HCT116 (cell line): ENCODE results near the gene BOLA3. TPM values are rescaled to one million over a fixed set of nuclear protein-coding genes. Genes with fewer than 3 reads are reported as not detected.

Source experiments
- ATAC-seq: fragments of 200-7000 bp; cut with Tn5 transposase; 2 replicates; pipeline ENCODE4 v1.9.1; 2020; ENCODE audit warnings: mild to moderate bottlenecking, moderate library complexity
- BruUV-seq: library from RNA; stranded (reverse); fragments of 400-500 nt; replicated peaks from 2 replicates; lab custom pipeline; 2021; lab: Mats Ljungman, UMichigan
- CTCF ChIA-PET: fragments of 300-600 bp; sonication (Branson Sonifier 250); formaldehyde crosslinking; loops from one replicate; lab custom pipeline; 2021; ENCODE audit warnings: antibody characterized with exemption; lab: Charles Lee
- POLR2A ChIA-PET: fragments of 300-600, 350-600 bp; sonication (Branson Sonifier 250); formaldehyde crosslinking; loops from one replicate; lab custom pipeline; 2021; ENCODE audit warnings: antibody characterized with exemption; lab: Charles Lee
- RAD21 ChIA-PET, 2 experiments: fragments of 300-600 bp; sonication (Branson Sonifier 250); formaldehyde crosslinking; loops; one replicate each; lab custom pipeline; 2023; ENCODE audit warnings: low total read pairs in 2 of 2; ENCODE audit not compliant: uncharacterized antibody in 2 of 2, unreplicated experiment in 2 of 2, low non-redundant PET in 1 of 2; lab: Charles Lee
- DNase-seq: peaks from one replicate; pipeline ENCODE4 v3.0.0-alpha.2; 2010; ENCODE audit warnings: low read depth, low spot score
- H2AFZ ChIP-seq: fragments of 200-600 bp; shearing (Covaris generic), sonication (generic); 2 replicates; pipeline ENCODE4 v1.6.1; 2017; ENCODE audit warnings: low read depth, mixed run types, mixed read lengths, antibody characterized with exemption, low read length; ENCODE audit not compliant: poor library complexity, severe bottlenecking
- H3K27ac ChIP-seq: 2 replicates; pipeline ENCODE4 v1.5.1; 2012; ENCODE audit warnings: low read depth, low read length
- H3K27me3 ChIP-seq: fragments of 200-600 bp; sonication (generic); 2 replicates; pipeline ENCODE4 v1.6.1; 2016; ENCODE audit warnings: mixed run types, low read length, mixed read lengths; ENCODE audit not compliant: insufficient read depth
- H3K36me3 ChIP-seq, 2 experiments: fragments of 200-500 bp in 1 of 2; fragments of 200-600 bp in 1 of 2; sonication (Bioruptor generic) in 1 of 2; sonication (generic) in 1 of 2; 2 replicates each; pipeline versions ENCODE4 v1.5.1 to v1.6.1; 2014 to 2016; ENCODE audit warnings: low read length in 2 of 2, inconsistent platforms in 1 of 2, mixed read lengths in 1 of 2, mixed run types in 1 of 2; ENCODE audit not compliant: insufficient read depth in 2 of 2, control insufficient read depth in 1 of 2
- H3K4me1 ChIP-seq, 2 experiments: fragments of 200-600 bp in 1 of 2; sonication (generic) in 1 of 2; 2 replicates each; pipeline versions ENCODE4 v1.5.1 to v1.6.1; 2012 to 2017; ENCODE audit warnings: low read length in 2 of 2, inconsistent platforms in 1 of 2, mild to moderate bottlenecking in 1 of 2, mixed read lengths in 1 of 2, mixed run types in 1 of 2, moderate library complexity in 1 of 2; ENCODE audit not compliant: insufficient read depth in 2 of 2, control insufficient read depth in 1 of 2
- H3K4me2 ChIP-seq: fragments of 200-600 bp; sonication (generic); 2 replicates; pipeline ENCODE4 v1.6.1; 2017; ENCODE audit warnings: mixed run types, low read length, mixed read lengths
- H3K4me3 ChIP-seq, 2 experiments: fragments of 200-600 bp in 1 of 2; sonication (generic) in 1 of 2; replicated peaks in 1 of 2; 2 replicates each; pipeline ENCODE4 v1.5.1; 2011 to 2016; ENCODE audit warnings: low read length in 2 of 2, control low read depth in 1 of 2, low read depth in 1 of 2, mild to moderate bottlenecking in 1 of 2, mixed read lengths in 1 of 2, mixed run types in 1 of 2
- H3K79me2 ChIP-seq: fragments of 200-600 bp; sonication (generic); 2 replicates; pipeline ENCODE4 v1.6.1; 2017; ENCODE audit warnings: mild to moderate bottlenecking, mixed run types, low read length, moderate library complexity, mixed read lengths; ENCODE audit not compliant: insufficient read depth
- H3K9ac ChIP-seq: fragments of 200-600 bp; sonication (generic); 2 replicates; pipeline ENCODE4 v1.6.1; 2016; ENCODE audit warnings: low read length, mixed read lengths
- H3K9me2 ChIP-seq: fragments of 200-600 bp; sonication (generic), shearing (Covaris generic); 2 replicates; pipeline ENCODE4 v1.6.1; 2017; ENCODE audit warnings: mixed run types, mild to moderate bottlenecking, moderate library complexity; ENCODE audit not compliant: insufficient read depth
- H3K9me3 ChIP-seq, 2 experiments: fragments of 200-500 bp in 1 of 2; fragments of 200-600 bp in 1 of 2; sonication (Bioruptor generic) in 1 of 2; sonication (generic) in 1 of 2; 2 replicates each; pipeline ENCODE4 v1.6.1; 2014 to 2017; ENCODE audit warnings: low read length in 2 of 2, mixed read lengths in 2 of 2, inconsistent platforms in 1 of 2, low read depth in 1 of 2, mild to moderate bottlenecking in 1 of 2, mixed run types in 1 of 2, moderate library complexity in 1 of 2; ENCODE audit not compliant: control insufficient read depth in 1 of 2, insufficient read depth in 1 of 2
- H4K20me1 ChIP-seq: fragments of 200-600 bp; sonication (generic), shearing (Covaris generic); 2 replicates; pipeline ENCODE4 v1.6.1; 2017; ENCODE audit warnings: mixed run types, mild to moderate bottlenecking, moderate library complexity; ENCODE audit not compliant: insufficient read depth
- ATF3 ChIP-seq: IDR thresholded peaks from 2 replicates; pipeline ENCODE4 v1.6.1; 2012
- CBX3 ChIP-seq: IDR thresholded peaks from 2 replicates; pipeline ENCODE4 v1.6.1; 2012; ENCODE audit warnings: low read depth
- CEBPB ChIP-seq: IDR thresholded peaks from 2 replicates; pipeline ENCODE4 v1.6.1; 2012; ENCODE audit warnings: low read depth
- CTCF ChIP-seq, 3 experiments: fragments of 200-600 bp in 1 of 3; sonication (generic) in 1 of 3; IDR thresholded peaks in 2 of 3; conservative IDR thresholded peaks in 1 of 3; 2 replicates each; pipeline ENCODE4 v1.5.1; 2012 to 2017; ENCODE audit warnings: low read depth in 2 of 3, low read length in 2 of 3, antibody characterized with exemption in 1 of 3, borderline replicate concordance in 1 of 3, control low read depth in 1 of 3, mild to moderate bottlenecking in 1 of 3, mixed read lengths in 1 of 3, mixed run types in 1 of 3, moderate library complexity in 1 of 3; ENCODE audit not compliant: insufficient read depth in 1 of 3
- EGR1 ChIP-seq: IDR thresholded peaks from 2 replicates; pipeline ENCODE4 v1.6.1; 2012; ENCODE audit warnings: low read depth
- FOSL1 ChIP-seq: IDR thresholded peaks from 2 replicates; pipeline ENCODE4 v1.6.1; 2012; ENCODE audit warnings: low read depth
- SP1 ChIP-seq: IDR thresholded peaks from 2 replicates; pipeline ENCODE4 v1.6.1; 2012; ENCODE audit warnings: low read depth
- ZBTB33 ChIP-seq: IDR thresholded peaks from 2 replicates; pipeline ENCODE4 v1.6.1; 2011; ENCODE audit warnings: mild to moderate bottlenecking, low read length, moderate library complexity; ENCODE audit not compliant: insufficient replicate concordance; ENCODE audit errors: extremely low read depth
- intact Hi-C: fragments of 100-400 bp; cut with micrococcal nuclease; formaldehyde crosslinking; loops from 2 replicates; pipeline ENCODE4 v1.10.0; 2022
- total RNA-seq: library from RNA; stranded (reverse); gene quantifications from one replicate; pipeline ENCODE4 v1.2.1, GENCODE V29; 2021; ENCODE audit not compliant: unreplicated experiment

BOLA3 gene
- total RNA-seq, 1 experiment from 2014 or later = 62.9 TPM

- POLR2A ChIA-PET = no interaction called here
- ATAC-seq = no peak
- H3K9ac ChIP-seq = no peak overlapping the region
Measured at GRCh38 chr2:74101574-74102300, 46.0 kb downstream of the BOLA3 start.

GRCh38 chr2:74100254-74101216 lies 47.2 kb downstream of the BOLA3 start:
- ChIA-PET CTCF (no interaction called here), POLR2A (no interaction called here), RAD21 (no interaction called here)
- Histone ChIP-seq H3K4me3 (no peak overlapping the region), H3K9me3 (no peaks in the 10 kb centered on the region), H3K36me3 (peaks cover 13 to 16% of the 10 kb centered on the region in 2 experiments; a peak in 3 of 4 replicates), H3K27ac (no peak overlapping the region), H4K20me1 (no peaks in the 10 kb centered on the region), H3K9ac (no peak overlapping the region), H3K9me2 (no peaks in the 10 kb centered on the region), H3K4me1 (no peaks in the 10 kb centered on the region), H3K4me2 (no peak overlapping the region), H2AFZ (no peak overlapping the region), H3K79me2 (no peaks in the 10 kb centered on the region), H3K27me3 (no peaks in the 10 kb centered on the region)
- ATAC-seq = no peak
- BruUV-seq = no TSS peak
- no peak for DNase-seq
- intact Hi-C loops = no loop called here
- no peak for TF ChIP-seq ATF3
- no peak for TF ChIP-seq CTCF (IDR thresholded peaks at IDR 0.05 in 2 of 3, conservative IDR thresholded peaks at IDR 0.05 in 1 of 3; ENCODE audit: borderline replicate concordance in 1 of 3, insufficient read depth in 1 of 3, low read depth in 2 of 3, low read length in 2 of 3)
- no peak for TF ChIP-seq EGR1
- no peak for TF ChIP-seq SP1
- TF ChIP-seq ZBTB33 = no peak
- TF ChIP-seq CEBPB = no peak
- TF ChIP-seq CBX3 = no peak

More at GRCh38 chr2:74101574-74102300, 46.0 kb downstream of the BOLA3 start:
- H3K79me2 ChIP-seq = no peaks in the 10 kb centered on the region
- TF ChIP-seq FOSL1 = no peak
- CTCF ChIA-PET = no interaction called here
- H4K20me1 ChIP-seq = no peaks in the 10 kb centered on the region
- no peak overlapping the region for H2AFZ ChIP-seq
- no peak overlapping the region for H3K27ac ChIP-seq
- no peaks in the 10 kb centered on the region for H3K27me3 ChIP-seq
- DNase-seq = no peak
- no peak overlapping the region for H3K4me3 ChIP-seq
- no peak overlapping the region for H3K4me2 ChIP-seq
- H3K4me1 ChIP-seq = no peaks in the 10 kb centered on the region
- H3K36me3 ChIP-seq = peaks cover 10 to 16% of the 10 kb centered on the region in 2 experiments; a peak in 3 of 4 replicates
- intact Hi-C loops = no loop called here
- H3K9me2 ChIP-seq = no peaks in the 10 kb centered on the region
- no peaks in the 10 kb centered on the region for H3K9me3 ChIP-seq
- RAD21 ChIA-PET = no interaction called here
- BruUV-seq = no TSS peak
